Activated CD8-positive, alpha-beta T cell treated with anti-CD3 and anti-CD28 coated beads for 36 hours (primary cell): ENCODE results near the gene MAPK6. TPM values are rescaled to one million over a fixed set of nuclear protein-coding genes. Genes with fewer than 3 reads are reported as not detected.
"Not testable (repeated sequence)": the region's sequence is repeated elsewhere in the genome, so short reads cannot be mapped to it uniquely, and the experiment has no call there.

Experiments
- ATAC-seq: fragments of 200-7000 bp; cut with Tn5 transposase; one replicate; pipeline ENCODE4 v1.10.0; 2021; ENCODE audit warnings: mild to moderate bottlenecking, moderate library complexity
- CTCF ChIA-PET: fragments of 350-600 bp; sonication (Branson Sonifier 250); formaldehyde crosslinking; loops from one replicate; lab custom pipeline; 2021; ENCODE audit warnings: antibody characterized with exemption; lab: Charles Lee
- POLR2A ChIA-PET: fragments of 350-600 bp; sonication (Branson Sonifier 250); formaldehyde crosslinking; loops from one replicate; lab custom pipeline; 2021; ENCODE audit warnings: antibody characterized with exemption; lab: Charles Lee
- DNase-seq: peaks from one replicate; pipeline ENCODE4 v3.0.0-alpha.2; 2020
- H3K27ac Mint-ChIP-seq: one replicate; pipeline ENCODE4 v1.8.0; 2021; ENCODE audit warnings: mild to moderate bottlenecking, mixed read lengths
- H3K27me3 Mint-ChIP-seq: one replicate; pipeline ENCODE4 v1.8.0; 2021; ENCODE audit warnings: mixed read lengths
- H3K36me3 Mint-ChIP-seq: one replicate; pipeline ENCODE4 v1.8.0; 2021; ENCODE audit warnings: low read depth, mixed read lengths
- H3K4me1 Mint-ChIP-seq: one replicate; pipeline ENCODE4 v1.8.0; 2021; ENCODE audit warnings: low read depth, mixed read lengths
- H3K4me3 Mint-ChIP-seq: one replicate; pipeline ENCODE4 v1.8.0; 2021; ENCODE audit warnings: mild to moderate bottlenecking, moderate library complexity, mixed read lengths
- H3K9me3 Mint-ChIP-seq: one replicate; pipeline ENCODE4 v1.8.0; 2021; ENCODE audit warnings: mixed read lengths
- CTCF ChIP-seq: fragments of 200-600 bp; IDR thresholded peaks from one replicate; pipeline ENCODE4 v1.8.0; 2022; ENCODE audit warnings: antibody characterized with exemption, mild to moderate bottlenecking
- intact Hi-C: fragments of 100-400 bp; cut with micrococcal nuclease; formaldehyde crosslinking; loops from one replicate; pipeline ENCODE4 v1.10.0; 2022
- total RNA-seq, 2 experiments: library from RNA; stranded (reverse); gene quantifications; one replicate each; pipeline ENCODE4 v1.2.3, GENCODE V29; 2021

Gene MAPK6
- total RNA-seq, 2 experiments from 2014 or later: 40.5 to 42.2 TPM

DNA sequence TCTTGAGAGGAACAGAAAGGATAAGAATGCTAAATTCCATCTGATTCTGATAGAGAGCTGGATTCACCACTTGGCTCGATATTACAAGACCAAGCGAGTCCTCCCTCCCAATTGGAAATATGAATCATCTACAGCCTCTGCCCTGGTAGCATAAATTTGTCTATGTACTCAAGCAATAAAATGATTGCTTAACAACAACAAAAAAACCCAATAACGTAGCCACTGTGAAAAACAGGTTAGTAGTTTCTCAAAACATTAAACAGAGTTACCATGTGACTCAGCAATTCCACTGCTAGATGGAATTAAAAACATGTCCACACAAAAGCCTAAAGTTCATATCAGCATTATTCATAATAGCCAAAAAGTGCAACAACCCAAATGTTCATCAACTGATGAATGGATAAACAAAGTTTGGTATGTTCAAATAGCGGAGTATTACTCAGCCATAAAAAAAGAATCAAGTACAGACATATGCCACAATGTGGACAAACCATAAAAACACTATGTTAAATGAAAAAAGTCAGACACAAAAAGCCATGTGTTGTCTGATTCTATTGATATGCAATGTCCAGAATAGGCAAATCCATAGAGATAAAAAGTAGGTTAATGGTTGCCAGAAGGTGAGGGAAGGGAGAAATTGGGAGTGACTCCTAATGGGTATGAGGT is 76.7 kb downstream of the MAPK6 start:
- Mint-ChIP-seq H3K27ac (no peak overlapping the region), H3K4me1 (no peaks in the 10 kb centered on the region), H3K36me3 (no peaks in the 10 kb centered on the region), H3K27me3 (no peaks in the 10 kb centered on the region), H3K9me3 (no peaks in the 10 kb centered on the region), H3K4me3 (no peak overlapping the region)
- no peak for TF ChIP-seq CTCF
- DNase-seq (no peak), ATAC-seq (no peak)
- ChIA-PET POLR2A (no interaction called here), CTCF (no interaction called here)
- intact Hi-C loops: no loop called here

DNA sequence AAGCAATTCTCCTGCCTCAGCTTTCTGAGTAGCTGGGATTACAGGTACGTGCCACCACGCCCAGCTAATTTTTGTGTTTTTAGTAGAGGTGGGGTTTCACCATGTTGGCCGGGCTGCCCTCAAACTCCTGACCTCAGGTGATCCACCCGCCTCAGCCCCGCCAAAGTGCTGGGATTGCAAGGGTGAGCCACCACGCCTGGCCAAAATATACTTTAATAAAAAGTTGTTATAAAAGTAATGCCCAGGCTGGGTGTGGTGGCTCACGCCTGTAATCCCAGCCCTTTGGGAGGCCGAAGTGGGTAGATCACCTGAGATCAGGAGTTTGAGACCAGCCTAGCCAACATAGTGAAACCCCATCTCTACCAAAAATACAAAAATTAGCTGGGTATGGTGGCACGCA is 77.5 kb downstream of the MAPK6 start:
- POLR2A ChIA-PET, H3K27ac Mint-ChIP-seq: not testable (repeated sequence)

GRCh38 chr15:52097180-52097579 is 78.2 kb downstream of the MAPK6 start:
- H3K4me3 Mint-ChIP-seq: no peak overlapping the region
- POLR2A ChIA-PET: interaction anchor here (0.5 kb wide), 1 partner anchor 1018 kb away, joined by 3 read pairs; no protein-coding TSS in a partner anchor
- intact Hi-C loops: no loop called here

More for the DNA sequence above, 77.5 kb downstream of the MAPK6 start:
- H3K36me3 Mint-ChIP-seq, intact Hi-C loops, H3K4me3 Mint-ChIP-seq, H3K27me3 Mint-ChIP-seq, H3K4me1 Mint-ChIP-seq, H3K9me3 Mint-ChIP-seq, ATAC-seq, DNase-seq: not testable (repeated sequence)
- CTCF ChIA-PET: interaction anchor here (1.4 kb wide), 1 partner anchor 13 kb away, joined by 5 read pairs; no protein-coding TSS in a partner anchor

DNA sequence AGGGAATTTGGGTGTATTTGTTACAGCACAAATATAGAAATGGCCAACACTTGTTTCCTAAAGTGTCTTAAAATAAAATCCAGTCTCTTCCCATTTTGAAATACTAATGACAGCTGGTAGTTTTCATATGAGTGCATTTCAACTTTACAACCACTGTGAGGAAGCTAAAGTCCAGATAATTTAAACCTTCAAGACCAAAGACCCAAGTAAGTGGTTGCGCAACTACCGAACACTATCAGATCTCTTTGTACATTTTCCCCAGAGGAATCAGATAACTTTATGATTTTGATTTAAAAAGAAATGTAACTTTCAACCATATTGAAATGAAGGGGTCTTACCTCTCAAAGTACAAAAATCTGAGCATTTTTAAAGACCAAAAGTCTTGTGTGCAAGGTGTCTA is 79.3 kb downstream of the MAPK6 start:
- no peaks in the 10 kb centered on the region for H3K9me3 Mint-ChIP-seq
- no peak for TF ChIP-seq CTCF
- intact Hi-C loops: no loop called here
- ATAC-seq (no peak), DNase-seq (no peak)
- CTCF ChIA-PET: interaction anchor here (0.9 to 1.7 kb wide), 2 partner anchors 19 to 20 kb away, joined by 3 to 6 read pairs; no protein-coding TSS in a partner anchor
- POLR2A ChIA-PET: no interaction called here
- H3K27me3 Mint-ChIP-seq: no peaks in the 10 kb centered on the region
- H3K4me3 Mint-ChIP-seq: no peak overlapping the region
- no peak overlapping the region for H3K27ac Mint-ChIP-seq
- H3K36me3 Mint-ChIP-seq: no peaks in the 10 kb centered on the region
- H3K4me1 Mint-ChIP-seq: no peaks in the 10 kb centered on the region

More at GRCh38 chr15:52097180-52097579, 78.2 kb downstream of the MAPK6 start:
- DNase-seq: no peak
- Mint-ChIP-seq H3K36me3 (no peaks in the 10 kb centered on the region), H3K27me3 (no peaks in the 10 kb centered on the region), H3K27ac (no peak overlapping the region), H3K4me1 (no peaks in the 10 kb centered on the region), H3K9me3 (no peaks in the 10 kb centered on the region)
- CTCF ChIA-PET: interaction anchor here (0.7 to 1.7 kb wide), 3 partner anchors 12 to 19 kb away, joined by 3 to 6 read pairs (median 5); no protein-coding TSS in a partner anchor
- TF ChIP-seq CTCF: no peak
- no peak for ATAC-seq

DNA sequence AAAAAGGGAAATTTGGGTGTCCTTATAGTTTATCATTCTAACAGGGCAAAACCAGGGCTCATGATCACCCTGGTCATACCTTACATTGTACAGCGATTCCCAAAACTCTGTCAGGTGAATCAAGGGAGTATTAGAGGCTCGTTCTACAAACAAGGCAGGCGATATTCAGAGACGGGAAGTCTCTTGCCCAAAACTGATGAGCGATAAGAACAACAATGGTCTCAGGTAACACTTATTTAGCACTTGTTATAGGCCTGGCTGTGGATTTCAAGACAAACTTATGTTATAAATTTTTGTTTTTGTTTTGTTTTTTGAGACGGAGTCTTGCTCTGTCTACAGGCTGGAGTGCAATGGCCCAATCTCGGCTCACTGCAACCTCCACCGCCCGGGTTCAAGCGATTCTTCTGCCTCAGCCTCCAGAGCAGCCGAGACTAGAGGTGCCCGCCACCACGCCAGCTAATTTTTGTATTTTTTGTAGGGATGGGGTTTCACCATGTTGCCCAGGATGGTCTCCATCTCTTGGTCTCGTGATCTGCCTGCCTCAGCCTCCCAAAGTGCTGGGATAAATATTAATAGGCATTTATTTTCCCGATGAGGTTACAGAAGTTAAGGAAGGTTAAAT is 80.7 kb downstream of the MAPK6 start:
- H3K27ac Mint-ChIP-seq: no peak overlapping the region
- no peaks in the 10 kb centered on the region for H3K27me3 Mint-ChIP-seq
- intact Hi-C loops: no loop called here

More for the DNA sequence above, 80.7 kb downstream of the MAPK6 start:
- ATAC-seq (no peak), DNase-seq (no peak)
- H3K4me1 Mint-ChIP-seq: no peaks in the 10 kb centered on the region
- ChIA-PET CTCF (no interaction called here), POLR2A (interaction anchor here (0.5 kb wide), 1 partner anchor 11 kb away, joined by 3 read pairs; no protein-coding TSS in a partner anchor)
- no peak overlapping the region for H3K4me3 Mint-ChIP-seq
- no peaks in the 10 kb centered on the region for H3K36me3 Mint-ChIP-seq
- H3K9me3 Mint-ChIP-seq: no peaks in the 10 kb centered on the region
- no peak for TF ChIP-seq CTCF
